GM21381 (cell line): ENCODE results near the gene DLG2.
"Not testable (repeated sequence)": the region's sequence is repeated elsewhere in the genome, so short reads cannot be mapped to it uniquely, and the experiment has no call there.

ENCODE experiments used
- ATAC-seq: cut with Tn5 transposase; IDR thresholded peaks from one replicate; pipeline ENCODE4 v1.9.1; 2021; ENCODE audit warnings: mild to moderate bottlenecking, moderate library complexity; ENCODE audit not compliant: unreplicated experiment

DLG2 gene

GRCh38 chr11:83784419-83784818 lies 1842.7 kb downstream of the DLG2 start:
- ATAC-seq, result no peak

DNA sequence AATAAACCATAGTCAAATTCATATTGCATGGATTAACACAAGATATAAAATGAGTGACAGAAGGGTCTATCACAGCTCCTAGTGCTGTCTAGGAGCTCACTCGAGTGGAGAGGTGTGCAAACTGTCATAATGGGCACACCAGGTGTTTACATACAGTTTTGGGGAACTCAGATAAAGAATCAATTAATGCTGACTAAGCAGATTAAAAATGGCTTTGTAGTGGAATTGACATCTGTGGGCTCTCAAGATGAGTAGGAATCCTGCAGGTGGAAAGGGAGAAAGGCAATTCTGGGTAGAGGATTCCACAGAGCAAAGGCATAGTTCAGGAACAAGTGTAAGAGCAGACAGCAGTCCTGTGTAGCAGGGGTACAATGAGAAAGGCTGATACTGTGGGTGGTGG lies 1844.8 kb downstream of the DLG2 start:
- no peak for ATAC-seq

GRCh38 chr11:83779876-83780275 lies 1847.3 kb downstream of the DLG2 start:
- no peak for ATAC-seq

- ATAC-seq, result no peak
Observed at GRCh38 chr11:83778596-83778995, 1848.5 kb downstream of the DLG2 start.

DNA sequence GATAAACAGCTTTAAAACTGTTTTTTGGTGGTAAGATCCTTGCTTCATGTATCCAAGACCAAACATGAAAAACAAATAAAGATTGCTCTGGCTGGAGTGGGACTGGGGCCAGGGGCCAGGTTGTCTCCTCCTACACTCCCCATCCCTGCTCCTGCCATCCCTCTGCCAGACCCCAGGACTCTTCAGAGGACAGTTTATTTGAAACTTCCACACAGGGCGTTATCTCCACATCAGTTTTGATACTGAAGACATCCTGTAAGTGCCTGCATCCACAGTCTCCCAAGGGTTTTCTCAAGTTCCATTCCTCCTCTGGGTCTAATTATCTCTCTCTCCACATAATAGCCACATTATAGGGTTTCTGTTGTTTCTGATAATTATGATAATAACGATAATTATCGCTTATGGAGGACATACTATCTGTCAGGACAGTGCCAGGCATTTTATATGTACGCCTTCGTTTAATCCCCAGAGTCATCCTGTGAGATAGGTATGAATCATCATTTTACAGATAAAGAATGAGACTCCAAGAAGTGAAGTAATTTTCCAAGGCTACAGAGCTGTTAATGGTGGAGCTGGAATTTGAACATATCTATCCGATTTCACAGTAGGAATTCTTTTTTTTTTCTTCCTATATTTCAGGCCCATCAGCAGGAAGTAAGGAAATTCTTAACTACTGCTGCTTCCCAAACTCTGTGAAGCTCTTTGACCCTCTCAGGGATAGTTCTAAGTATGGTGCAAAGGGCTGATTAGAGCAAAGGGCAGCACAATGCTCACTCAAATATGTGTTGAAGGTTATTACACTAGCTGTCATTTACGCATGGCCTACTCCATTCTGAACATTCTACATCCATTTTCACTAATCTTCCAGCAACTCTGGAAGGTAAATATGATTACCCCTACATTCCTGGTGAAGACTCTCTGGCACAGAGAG lies 1852.9 kb downstream of the DLG2 start:
- ATAC-seq, result no peak

DNA sequence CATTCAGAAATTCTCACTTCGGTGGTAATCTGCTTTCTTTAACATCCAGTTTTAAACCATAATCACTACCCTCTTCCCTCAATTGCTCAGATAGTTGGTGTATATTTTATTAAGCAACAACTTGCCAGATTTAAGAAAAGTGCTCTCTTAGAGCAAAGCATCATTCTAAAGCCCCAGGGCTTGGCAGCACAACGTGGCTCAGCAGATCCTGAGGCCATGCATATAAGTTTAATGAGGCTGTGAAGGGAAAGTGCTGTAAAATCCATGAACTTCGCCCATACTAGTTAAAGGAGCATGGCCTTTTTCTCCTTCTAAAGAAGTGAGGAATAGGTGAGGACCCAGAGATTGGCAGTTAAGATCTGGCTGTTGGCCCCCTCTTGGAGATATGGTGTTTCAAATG lies 1858.7 kb downstream of the DLG2 start:
- ATAC-seq, result no peak

- ATAC-seq, result no peak
Observed at GRCh38 chr11:83766932-83767331, 1860.2 kb downstream of the DLG2 start.

- ATAC-seq, result no peak
Observed at GRCh38 chr11:83764643-83765042, 1862.5 kb downstream of the DLG2 start.

DNA sequence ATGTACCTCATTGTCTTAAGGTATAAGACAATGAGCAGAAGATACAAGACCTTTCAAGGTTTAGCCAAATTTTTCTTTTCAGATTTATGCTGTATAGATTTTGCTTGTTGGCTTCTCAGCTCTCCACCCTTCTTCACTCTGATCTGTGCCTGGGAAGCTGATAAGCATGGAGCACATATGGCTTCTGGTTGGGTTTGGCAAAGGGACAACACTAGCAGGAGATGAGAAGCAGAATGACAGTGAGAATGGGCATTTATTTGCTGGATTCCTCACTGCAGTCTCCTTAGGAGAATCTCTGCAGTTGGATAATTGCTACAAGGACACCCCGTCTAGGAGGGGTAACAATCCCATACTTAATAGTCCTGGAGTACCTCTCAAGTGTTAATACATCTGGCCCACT lies 1866.2 kb downstream of the DLG2 start:
- no peak for ATAC-seq

- no peak for ATAC-seq
Observed at GRCh38 chr11:83759148-83759547, 1868.0 kb downstream of the DLG2 start.

DNA sequence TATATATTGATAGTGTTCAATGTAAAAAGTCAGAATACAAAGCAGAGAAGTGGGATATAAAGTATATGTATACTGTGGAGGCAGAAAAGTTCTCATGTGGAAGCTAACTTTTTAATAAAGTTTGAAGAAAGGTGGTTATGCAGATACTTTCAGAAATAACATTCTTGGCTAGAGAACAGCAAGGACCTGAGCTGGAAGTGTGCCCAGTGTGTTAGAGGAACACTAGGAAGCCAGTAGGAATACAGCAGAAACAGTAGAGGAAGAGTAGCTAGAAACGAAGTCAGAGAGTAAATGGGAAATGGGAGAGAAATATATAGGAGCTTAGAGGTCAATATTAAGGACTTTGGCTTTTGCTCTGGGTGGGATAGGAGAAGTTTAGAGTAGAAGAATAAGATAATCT lies 1876.1 kb downstream of the DLG2 start:
- no peak for ATAC-seq

DNA sequence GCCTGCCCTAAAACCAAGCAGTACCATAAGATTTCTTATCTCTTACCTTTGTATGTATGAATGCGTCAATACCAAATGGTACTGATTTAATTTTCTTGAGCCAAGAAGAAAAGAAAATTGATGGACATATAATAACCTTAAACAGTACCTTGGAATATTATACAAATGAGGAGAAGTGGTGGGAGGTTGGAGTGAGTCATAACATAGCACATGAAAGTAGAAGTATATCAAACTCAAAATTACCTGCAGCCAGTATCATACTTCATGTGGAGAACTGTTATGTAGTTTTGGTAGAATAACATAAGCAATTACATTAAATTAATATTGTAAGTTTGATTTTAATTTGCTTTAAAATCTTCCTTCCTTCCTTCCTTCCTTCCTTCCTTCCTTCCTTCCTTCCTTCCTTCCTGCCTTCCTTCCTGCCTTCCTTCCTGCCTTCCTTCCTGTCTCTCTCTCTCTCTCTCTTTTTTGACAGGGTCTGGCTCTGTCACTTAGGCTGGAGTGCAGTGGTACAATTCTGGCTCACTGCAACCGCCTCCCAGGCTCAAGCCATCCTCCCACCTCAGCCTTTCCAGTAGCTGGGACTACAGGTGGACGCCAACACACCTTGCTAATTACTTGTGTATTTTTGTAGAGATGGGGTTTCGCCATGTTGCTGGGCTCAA lies 1880.1 kb downstream of the DLG2 start:
- no peak for ATAC-seq

- ATAC-seq, result no peak
Observed at GRCh38 chr11:83744620-83745192, 1882.4 kb downstream of the DLG2 start.

GRCh38 chr11:83736684-83737083 lies 1890.5 kb downstream of the DLG2 start:
- no peak for ATAC-seq

- ATAC-seq, result no peak
Observed at GRCh38 chr11:83734120-83734519, 1893.0 kb downstream of the DLG2 start.

GRCh38 chr11:83731288-83731687 lies 1895.9 kb downstream of the DLG2 start:
- not testable (repeated sequence) for ATAC-seq

- no peak for ATAC-seq
Observed at GRCh38 chr11:83728281-83728680, 1898.9 kb downstream of the DLG2 start.

DNA sequence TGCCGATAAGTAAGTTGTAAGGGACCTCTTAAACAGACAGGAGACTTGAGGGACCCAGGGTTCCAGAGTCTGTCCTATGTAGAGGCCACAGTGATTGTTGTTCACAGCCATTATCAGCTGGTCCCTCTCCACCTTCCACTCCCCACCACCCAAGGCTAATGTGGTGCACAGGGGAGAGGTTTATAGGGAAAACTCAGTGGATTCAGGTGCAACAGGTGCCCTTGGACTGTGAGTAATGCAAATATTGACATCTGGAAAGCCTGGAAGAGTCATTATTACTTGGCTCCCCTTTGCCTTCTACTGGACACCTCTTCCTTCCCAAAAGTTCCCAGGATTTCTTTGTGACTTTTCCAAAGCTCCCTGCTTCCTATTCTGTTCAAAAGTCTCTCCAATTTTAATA lies 1899.9 kb downstream of the DLG2 start:
- no peak for ATAC-seq

DNA sequence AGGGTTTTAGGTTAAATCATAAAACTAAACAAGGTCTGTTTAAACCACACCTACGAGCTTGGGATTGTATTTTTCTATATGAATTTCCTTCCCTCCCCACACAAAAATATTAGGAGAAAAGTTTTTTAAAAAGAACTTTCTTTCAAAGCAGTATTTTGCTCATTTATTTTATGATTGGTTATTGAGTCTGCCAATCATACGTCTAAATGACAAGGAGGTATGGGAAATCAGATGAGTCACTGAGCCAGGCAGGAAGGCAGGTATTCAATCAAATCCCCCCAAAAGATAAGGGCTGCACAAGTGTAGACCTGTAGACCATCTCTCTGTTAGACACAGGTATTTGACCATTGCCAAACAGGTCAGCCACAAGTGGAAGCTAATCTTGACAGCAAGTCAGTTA lies 1900.8 kb downstream of the DLG2 start:
- no peak for ATAC-seq

DNA sequence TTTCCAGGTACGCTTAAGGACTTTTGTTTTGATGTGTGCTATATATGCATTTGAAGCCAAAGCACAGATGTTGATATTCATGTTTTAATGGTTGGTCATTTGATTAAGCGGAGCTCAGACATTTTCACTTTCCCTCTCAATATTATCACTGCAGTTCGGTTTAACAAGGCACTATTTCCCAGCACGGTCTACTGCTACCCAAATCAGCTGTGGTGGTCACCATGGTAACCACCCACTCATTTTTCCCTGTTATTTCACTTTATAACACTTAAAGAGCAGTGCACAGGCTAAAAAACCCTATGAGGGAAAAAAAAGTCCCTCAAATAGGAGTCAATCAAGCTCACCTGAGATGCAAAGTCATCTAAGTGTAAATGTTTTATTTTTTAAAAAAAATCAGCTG lies 1901.4 kb downstream of the DLG2 start:
- ATAC-seq, result no peak

GRCh38 chr11:83725269-83725560 lies 1901.9 kb downstream of the DLG2 start:
- ATAC-seq, result no peak

GRCh38 chr11:83723999-83724398 lies 1903.1 kb downstream of the DLG2 start:
- no peak for ATAC-seq
